Spleen (tissue), 11 donors: ENCODE data around the gene TSPAN9. TPM values are rescaled to one million over a fixed set of nuclear protein-coding genes. Genes with fewer than 3 reads are reported as not detected.

Experiments used
- DNase-seq: peaks from one replicate; pipeline ENCODE4 v3.0.0-alpha.2; 2020
- H3K27ac ChIP-seq, 8 donors: fragments of 200-600 bp; sonication (generic) in 7 of 8; 1 replicate in 4 of 8; 2 replicates in 4 of 8; pipeline versions ENCODE4 v1.5.0 to v1.8.0; 2016 to 2021; ENCODE audit warnings: inconsistent platforms in 4 of 8, mild to moderate bottlenecking in 4 of 8, moderate library complexity in 1 of 8
- H3K27me3 ChIP-seq, 7 donors: fragments of 200-600 bp; sonication (generic) in 6 of 7; replicated peaks in 1 of 7; 1 replicate in 4 of 7; 2 replicates in 3 of 7; pipeline versions ENCODE4 v1.5.0 to v1.8.0; 2016 to 2021; ENCODE audit warnings: inconsistent platforms in 3 of 7, mild to moderate bottlenecking in 1 of 7
- H3K36me3 ChIP-seq, 6 donors: fragments of 200-600 bp; sonication (generic) in 5 of 6; 1 replicate in 4 of 6; 2 replicates in 2 of 6; pipeline versions ENCODE4 v1.5.0 to v1.8.0; 2016 to 2021; ENCODE audit warnings: inconsistent platforms in 2 of 6
- H3K4me1 ChIP-seq, 6 donors: fragments of 200-600 bp; sonication (generic) in 5 of 6; 1 replicate in 3 of 6; 2 replicates in 3 of 6; pipeline versions ENCODE4 v1.5.0 to v1.8.0; 2016 to 2021; ENCODE audit warnings: inconsistent platforms in 3 of 6
- H3K4me3 ChIP-seq, 8 donors: fragments of 200-600 bp; sonication (generic) in 7 of 8; 1 replicate in 4 of 8; 2 replicates in 4 of 8; pipeline versions ENCODE4 v1.5.0 to v1.8.0; 2016 to 2021; ENCODE audit warnings: inconsistent platforms in 4 of 8, mild to moderate bottlenecking in 4 of 8, moderate library complexity in 2 of 8
- H3K9me3 ChIP-seq, 8 donors: fragments of 200-600 bp; sonication (generic) in 7 of 8; 1 replicate in 4 of 8; 2 replicates in 4 of 8; pipeline versions ENCODE4 v1.5.0 to v1.8.0; 2016 to 2021; ENCODE audit warnings: inconsistent platforms in 4 of 8
- CTCF ChIP-seq, 11 experiments: fragments of 200-600 bp in 7 of 11; fragments of 450-650 bp in 4 of 11; sonication (generic) in 4 of 11; IDR thresholded peaks in 8 of 11; conservative IDR thresholded peaks in 3 of 11; 1 replicate in 7 of 11; 2 replicates in 4 of 11; pipeline versions ENCODE4 v1.4.0 to v1.8.0; 2016 to 2021; ENCODE audit warnings: antibody characterized with exemption in 11 of 11, inconsistent platforms in 4 of 11, mild to moderate bottlenecking in 1 of 11
- POLR2A ChIP-seq, 3 donors: fragments of 450-650 bp; IDR thresholded peaks; one replicate each; pipeline ENCODE4 v1.5.1; 2017; ENCODE audit warnings: antibody characterized with exemption in 3 of 3, mild to moderate bottlenecking in 1 of 3
- POLR2AphosphoS5 ChIP-seq, 3 donors: sonication (generic); formaldehyde crosslinking; IDR thresholded peaks; one replicate each; pipeline ENCODE4 v1.5.1; 2017; ENCODE audit warnings: antibody characterized with exemption in 3 of 3
- WGBS, 5 donors: extraction: QIAGEN DNeasy Blood & Tissue Kit in 3 of 5; methylation state at CpG; one replicate each; pipeline versions ENCODE4 v1.1.5 to v1.1.7; 2013 to 2018; 5-methylcytosine and 5-hydroxymethylcytosine counted together
- intact Hi-C: fragments of 100-400 bp; cut with DNase I; formaldehyde crosslinking; loops from one replicate; pipeline ENCODE4 v1.15.0; 2023; ENCODE audit warnings: low total_unique reads
- polyA plus RNA-seq, 3 donors: library from polyadenylated mRNA; stranded (reverse); fragments of 200-250 nt; gene quantifications; one replicate each; pipeline ENCODE4 v1.2.1, GENCODE V29; 2013
- total RNA-seq, 7 donors: library from RNA; depleted of rRNA in 3 of 7; stranded (reverse); fragments of >200 nt in 3 of 7; fragmentation: NEBNext Ultra II Directional in 4 of 7; extraction: Animal tissue kit (Norgen Biotek cat#: 25700) in 4 of 7; gene quantifications; one replicate each; pipeline versions ENCODE4 v1.1.0 to v1.2.1, GENCODE V29; 2016 to 2021
- donor health status: healthy with polysubstance abuse.
- donor health status: DM: no; HTN: no; CAD: no; lungs with moderate emphysema.
- donor health status: DM: no; HTN: no; CAD: no.
- donor health status: Bipolar disorder and iron deficiency.
- donor health status: healthy.
- donor health status: DM: no; HTN: no; CAD: no.
- donor health status: DM: yes; HTN: yes; CAD: no.

The TSPAN9 gene
- total and polyA plus RNA-seq, 10 donors = 3.6 to 51.1 (median 32.4) TPM

- no peak overlapping the region for H3K4me3 ChIP-seq
- DNase-seq = no peak
- intact Hi-C loops = no loop called here
- H3K36me3 ChIP-seq = no peaks in the 10 kb centered on the region
- H3K27me3 ChIP-seq = peaks cover 0 to 11% (median 0%) of the 10 kb centered on the region in 7 donors
- no peak for TF ChIP-seq POLR2A (IDR thresholded peaks at IDR 0.05)
- TF ChIP-seq POLR2AphosphoS5 (IDR thresholded peaks at IDR 0.05) = no peak
- TF ChIP-seq CTCF (IDR thresholded peaks at IDR 0.05 in 8 of 11, conservative IDR thresholded peaks at IDR 0.05 in 3 of 11) = no peak
- H3K9me3 ChIP-seq = no peaks in the 10 kb centered on the region
- H3K4me1 ChIP-seq = peaks cover 0 to 21% (median 4%) of the 10 kb centered on the region in 6 donors
- H3K27ac ChIP-seq = no peak overlapping the region
- 89 to 93% (median 93%) methylated on average over 8 of the region's 8 CpGs for WGBS, 5 donors
Observed at GRCh38 chr12:3265406-3265805, 188.2 kb downstream of the TSPAN9 start.

GRCh38 chr12:3266638-3267037 is 189.5 kb downstream of the TSPAN9 start:
- TF ChIP-seq POLR2AphosphoS5 (IDR thresholded peaks at IDR 0.05) = no peak
- TF ChIP-seq POLR2A (IDR thresholded peaks at IDR 0.05) = no peak
- TF ChIP-seq CTCF (IDR thresholded peaks at IDR 0.05 in 8 of 11, conservative IDR thresholded peaks at IDR 0.05 in 3 of 11) = no peak
- no peak for DNase-seq
- 75 to 91% (median 78%) methylated on average over 8 of the region's 8 CpGs for WGBS, 5 donors
- peaks cover 0 to 13% (median 0%) of the 10 kb centered on the region in 7 donors for H3K27me3 ChIP-seq
- intact Hi-C loops = no loop called here
- peaks cover 0 to 18% (median 4%) of the 10 kb centered on the region in 6 donors for H3K4me1 ChIP-seq
- H3K4me3 ChIP-seq = no peak overlapping the region
- no peaks in the 10 kb centered on the region for H3K9me3 ChIP-seq
- H3K36me3 ChIP-seq = no peaks in the 10 kb centered on the region
- no peak overlapping the region for H3K27ac ChIP-seq

GRCh38 chr12:3267690-3268089 is 190.5 kb downstream of the TSPAN9 start:
- TF ChIP-seq POLR2AphosphoS5 (IDR thresholded peaks at IDR 0.05) (no peak), CTCF (IDR thresholded peaks at IDR 0.05 in 8 of 11, conservative IDR thresholded peaks at IDR 0.05 in 3 of 11) (no peak), POLR2A (IDR thresholded peaks at IDR 0.05) (no peak)
- Histone ChIP-seq H3K4me3 (no peak overlapping the region), H3K9me3 (no peaks in the 10 kb centered on the region), H3K36me3 (no peaks in the 10 kb centered on the region), H3K27me3 (peaks cover 0 to 13% (median 0%) of the 10 kb centered on the region in 7 donors), H3K27ac (no peak overlapping the region), H3K4me1 (peaks cover 0 to 11% (median 4%) of the 10 kb centered on the region in 6 donors)
- intact Hi-C loops = no loop called here
- DNase-seq = no peak
- 46 to 64% (median 57%) methylated on average over 10 to 11 of the region's 11 CpGs for WGBS, 5 donors

GRCh38 chr12:3269594-3269993 is 192.4 kb downstream of the TSPAN9 start:
- TF ChIP-seq CTCF (IDR thresholded peaks at IDR 0.05 in 8 of 11, conservative IDR thresholded peaks at IDR 0.05 in 3 of 11) (no peak), POLR2A (IDR thresholded peaks at IDR 0.05) (no peak), POLR2AphosphoS5 (IDR thresholded peaks at IDR 0.05) (no peak)
- Histone ChIP-seq H3K9me3 (no peaks in the 10 kb centered on the region), H3K27ac (no peak overlapping the region), H3K4me1 (peaks cover 0 to 28% (median 17%) of the 10 kb centered on the region in 6 donors), H3K4me3 (no peak overlapping the region), H3K36me3 (no peaks in the 10 kb centered on the region), H3K27me3 (peaks cover 0 to 14% (median 0%) of the 10 kb centered on the region in 7 donors)
- DNase-seq = no peak
- intact Hi-C loops = no loop called here
- 71 to 83% (median 81%) methylated on average over 11 of the region's 11 CpGs for WGBS, 5 donors
